RWPE1 (cell line): ENCODE measurements around the gene ANKRD12.

Experiments used
- CTCF ChIA-PET: fragments of 350-600 bp; sonication (Branson Sonifier 250); formaldehyde crosslinking; extraction: SDS; loops from one replicate; lab custom pipeline; 2021; lab: Yijun Ruan, JAX
- POLR2A ChIA-PET: fragments of 400-600 bp; formaldehyde crosslinking; extraction: SDS; loops from one replicate; lab custom pipeline; 2020; ENCODE audit warnings: antibody characterized with exemption; ENCODE audit not compliant: low non-redundant PET; lab: Yijun Ruan, JAX
- DNase-seq: peaks from one replicate; pipeline ENCODE4 v3.0.0; 2012; ENCODE audit warnings: low spot score
- H3K27ac ChIP-seq: fragments of 450-650 bp; 2 replicates; pipeline ENCODE4 v1.5.1; 2017
- CTCF ChIP-seq: fragments of 450-650 bp; conservative IDR thresholded peaks from 2 replicates; pipeline ENCODE4 v1.5.1; 2017; ENCODE audit warnings: low read depth, mild to moderate bottlenecking

ANKRD12 gene

GRCh38 chr18:9211955-9212354, 75.4 kb downstream of the ANKRD12 start:
- no peak for TF ChIP-seq CTCF
- ChIA-PET CTCF (interaction anchor here (0.7 kb wide), 1 partner anchor 400 kb away, joined by 3 read pairs; no protein-coding TSS in a partner anchor), POLR2A (no interaction called here)
- H3K27ac ChIP-seq = no peak overlapping the region
- DNase-seq = no peak

GRCh38 chr18:9215221-9215933, 78.8 kb downstream of the ANKRD12 start:
- DNase-seq = no peak
- no peak for TF ChIP-seq CTCF
- POLR2A ChIA-PET = no interaction called here
- no peak overlapping the region for H3K27ac ChIP-seq
- CTCF ChIA-PET = no interaction called here

- no peak for DNase-seq
- no peak for TF ChIP-seq CTCF
- ChIA-PET CTCF (no interaction called here), POLR2A (no interaction called here)
- no peak overlapping the region for H3K27ac ChIP-seq
Measured at GRCh38 chr18:9216459-9216858, 79.9 kb downstream of the ANKRD12 start.

GRCh38 chr18:9217743-9218451, 81.3 kb downstream of the ANKRD12 start:
- TF ChIP-seq CTCF = no peak
- ChIA-PET CTCF (interaction anchor here (0.6 kb wide), 1 partner anchor 37 kb away, joined by 6 read pairs; no protein-coding TSS in a partner anchor), POLR2A (no interaction called here)
- no peak for DNase-seq
- no peak overlapping the region for H3K27ac ChIP-seq

GRCh38 chr18:9221040-9221439, 84.5 kb downstream of the ANKRD12 start:
- ChIA-PET POLR2A (no interaction called here), CTCF (no interaction called here)
- no peak for DNase-seq
- no peak for TF ChIP-seq CTCF
- no peak overlapping the region for H3K27ac ChIP-seq

- ChIA-PET CTCF (no interaction called here), POLR2A (no interaction called here)
- no peak for DNase-seq
- no peak overlapping the region for H3K27ac ChIP-seq
- no peak for TF ChIP-seq CTCF
Measured at GRCh38 chr18:9221661-9222060, 85.1 kb downstream of the ANKRD12 start.
